Large intestine (tissue), 3 donors: Measurements from ENCODE around the gene TRA2B. TPM values are rescaled to one million over a fixed set of nuclear protein-coding genes. Genes with fewer than 3 reads are reported as not detected.

Experiments used
- DNase-seq, 2 donors: peaks; one replicate each; pipeline versions ENCODE4 v3.0.0 to v3.0.0-alpha.2; 2013
- H3K27ac ChIP-seq: one replicate; pipeline ENCODE4 v1.5.1; 2013; ENCODE audit warnings: low read length
- H3K27me3 ChIP-seq: 2 replicates; pipeline ENCODE4 v1.6.1; 2013; ENCODE audit warnings: low read length; ENCODE audit not compliant: control insufficient read depth, insufficient read depth
- H3K36me3 ChIP-seq: 2 replicates; pipeline ENCODE4 v1.6.1; 2013; ENCODE audit warnings: low read length; ENCODE audit not compliant: control insufficient read depth, insufficient read depth
- H3K4me1 ChIP-seq: one replicate; pipeline ENCODE4 v1.6.1; 2013; ENCODE audit warnings: low read length; ENCODE audit not compliant: control insufficient read depth, insufficient read depth
- H3K4me3 ChIP-seq: one replicate; pipeline ENCODE4 v1.5.1; 2013; ENCODE audit warnings: low read length
- H3K9me3 ChIP-seq: one replicate; pipeline ENCODE4 v1.6.1; 2013; ENCODE audit warnings: mild to moderate bottlenecking, low read depth, low read length, moderate library complexity; ENCODE audit not compliant: control insufficient read depth
- WGBS: methylation state at CpG from one replicate; pipeline ENCODE4 v1.1.5; 2013; ENCODE audit warnings: low lambda C conversion rate; ENCODE audit not compliant: insufficient coverage; 5-methylcytosine and 5-hydroxymethylcytosine counted together
- polyA plus RNA-seq: library from polyadenylated mRNA; unstranded; fragments of 120-200 nt; gene quantifications from one replicate; pipeline ENCODE4 v1.2.1, GENCODE V29; 2013

The TRA2B gene
- polyA plus RNA-seq, 1 donor, result 162 TPM

DNA sequence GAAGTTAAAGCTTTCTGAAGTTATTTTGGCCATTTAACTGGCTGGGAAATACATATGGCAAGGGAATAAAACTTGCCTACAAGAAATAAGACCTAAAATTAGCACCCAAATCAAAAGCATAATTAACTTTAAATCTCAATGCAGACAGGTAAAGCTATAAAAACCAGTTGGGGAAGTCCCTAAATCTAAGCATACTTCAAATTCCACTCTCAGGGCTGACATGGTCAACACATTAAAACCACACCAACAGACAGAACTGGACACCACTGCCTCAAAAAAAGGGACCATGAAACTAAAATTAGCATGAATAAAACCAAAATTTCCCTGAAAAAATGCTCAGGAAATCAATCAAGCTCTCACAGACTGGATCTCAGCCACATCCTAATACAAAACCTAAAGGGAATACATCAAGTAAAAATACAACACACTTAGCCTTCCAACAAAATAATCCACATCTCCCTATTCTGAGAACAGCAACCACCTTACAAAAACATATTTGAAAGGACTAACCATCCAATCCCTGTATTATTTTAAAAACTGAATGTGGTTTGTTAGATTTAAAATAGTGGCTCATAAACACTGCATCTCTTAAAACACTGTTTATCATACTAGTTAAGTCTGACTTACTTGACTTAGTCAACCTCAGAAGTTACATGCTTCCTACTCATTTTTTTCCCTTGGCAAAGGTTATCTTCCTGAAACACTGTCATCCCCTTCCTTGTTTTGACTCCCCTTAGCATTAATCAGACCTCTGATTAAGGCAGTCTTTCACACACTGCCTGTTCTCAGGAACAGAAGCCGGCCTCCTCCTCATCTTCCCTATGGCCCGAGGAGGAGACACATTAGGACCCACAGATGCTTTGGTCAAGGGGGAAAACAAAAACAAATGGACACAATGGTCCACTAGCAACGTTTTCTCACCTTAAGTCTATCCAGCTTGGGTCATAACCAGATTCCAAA, 8.3 kb downstream of the TRA2B start:
- Histone ChIP-seq H3K9me3 (no peaks in the 10 kb centered on the region), H3K4me3 (no peak overlapping the region), H3K27me3 (no peaks in the 10 kb centered on the region), H3K36me3 (peaks cover 31% of the 10 kb centered on the region), H3K27ac (no peak overlapping the region), H3K4me1 (peaks cover 51% of the 10 kb centered on the region)
- DNase-seq, result no peak
- no CpG with 5 or more reads among the region's 3 CpGs for WGBS

DNA sequence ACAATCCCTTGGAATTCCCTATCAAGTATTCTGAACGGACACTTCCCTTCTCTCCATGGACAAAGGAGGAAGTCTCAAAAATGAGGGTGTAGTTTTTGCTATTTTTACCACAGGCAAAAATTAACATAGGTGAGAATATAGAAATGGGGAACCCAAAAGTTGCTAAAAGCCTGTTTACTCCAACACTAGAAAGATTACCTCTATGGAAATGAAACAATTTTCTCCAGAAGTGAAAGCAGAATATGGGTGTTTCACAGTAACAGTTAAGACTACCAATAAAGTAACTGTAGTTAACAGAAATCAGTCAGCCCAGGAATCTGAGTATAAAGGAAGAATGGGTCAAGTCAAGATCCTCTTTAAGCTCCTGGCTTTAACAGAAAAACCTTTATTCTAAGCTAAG, 9.3 kb downstream of the TRA2B start:
- Histone ChIP-seq H3K36me3 (peaks cover 39% of the 10 kb centered on the region), H3K27ac (no peak overlapping the region), H3K4me3 (no peak overlapping the region), H3K9me3 (no peaks in the 10 kb centered on the region), H3K27me3 (no peaks in the 10 kb centered on the region), H3K4me1 (peaks cover 51% of the 10 kb centered on the region)
- WGBS, result 40% methylated on average over 1 of the region's 1 CpG
- DNase-seq, result peak in 1 of 2 donors; percentile 26

DNA sequence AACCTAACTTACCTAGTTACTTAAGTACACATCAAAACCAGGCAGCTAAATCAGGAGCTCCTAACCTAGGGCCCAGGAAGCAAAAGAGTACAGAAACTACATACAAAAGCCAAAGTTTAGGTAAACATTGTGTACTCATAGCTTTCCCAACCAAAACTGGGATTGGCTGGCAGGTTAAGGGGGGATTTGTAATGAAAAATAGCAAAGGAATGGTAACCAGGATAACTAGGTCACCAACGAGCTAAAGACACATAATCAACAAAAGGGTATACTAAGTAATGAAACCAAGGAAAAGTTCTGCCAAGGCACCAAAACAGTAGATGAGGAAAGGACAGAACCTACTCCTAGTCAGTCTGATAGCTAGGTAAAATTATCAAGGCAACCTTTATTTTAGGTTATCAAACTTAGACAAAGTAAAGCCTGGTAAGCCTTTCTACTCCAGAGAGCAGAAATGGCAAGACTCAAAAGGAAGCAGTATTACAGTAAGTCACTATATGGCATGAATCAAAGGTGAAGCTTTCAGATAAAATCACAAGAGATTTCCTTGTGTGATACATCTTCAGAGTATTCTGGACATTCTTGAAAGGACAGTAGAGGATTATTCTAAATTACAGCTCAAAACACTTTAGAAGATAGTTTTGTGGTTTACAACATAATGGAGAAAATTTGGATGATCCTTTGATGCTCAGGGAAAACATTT, 10.2 kb downstream of the TRA2B start:
- peaks cover 51% of the 10 kb centered on the region for H3K4me1 ChIP-seq
- no peaks in the 10 kb centered on the region for H3K27me3 ChIP-seq
- H3K9me3 ChIP-seq, result no peaks in the 10 kb centered on the region
- WGBS, result 0% methylated on average over 1 of the region's 1 CpG
- H3K36me3 ChIP-seq, result peaks cover 48% of the 10 kb centered on the region
- no peak overlapping the region for H3K4me3 ChIP-seq
- peak in 1 of 2 donors; percentile 18 for DNase-seq
- peak overlapping the region; percentile 47 for H3K27ac ChIP-seq

GRCh38 chr3:185926445-185926844, 11.4 kb downstream of the TRA2B start:
- peak overlapping the region; percentile 12 for H3K4me3 ChIP-seq
- DNase-seq, result peak; percentile 35 to 61
- H3K9me3 ChIP-seq, result no peaks in the 10 kb centered on the region
- no CpG with 5 or more reads among the region's 9 CpGs for WGBS
- peaks cover 51% of the 10 kb centered on the region for H3K4me1 ChIP-seq
- no peaks in the 10 kb centered on the region for H3K27me3 ChIP-seq
- H3K36me3 ChIP-seq, result peaks cover 60% of the 10 kb centered on the region
- peak overlapping the region; percentile 47 for H3K27ac ChIP-seq

- no peak for DNase-seq
- 80% methylated on average over 1 of the region's 14 CpGs for WGBS
- H3K36me3 ChIP-seq, result peaks cover 64% of the 10 kb centered on the region
- no peak overlapping the region for H3K4me3 ChIP-seq
- no peaks in the 10 kb centered on the region for H3K27me3 ChIP-seq
- no peaks in the 10 kb centered on the region for H3K9me3 ChIP-seq
- H3K4me1 ChIP-seq, result peaks cover 41% of the 10 kb centered on the region
- no peak overlapping the region for H3K27ac ChIP-seq
These were observed 12.5 kb downstream of the TRA2B start for GRCh38 chr3:185925353-185925752.

DNA sequence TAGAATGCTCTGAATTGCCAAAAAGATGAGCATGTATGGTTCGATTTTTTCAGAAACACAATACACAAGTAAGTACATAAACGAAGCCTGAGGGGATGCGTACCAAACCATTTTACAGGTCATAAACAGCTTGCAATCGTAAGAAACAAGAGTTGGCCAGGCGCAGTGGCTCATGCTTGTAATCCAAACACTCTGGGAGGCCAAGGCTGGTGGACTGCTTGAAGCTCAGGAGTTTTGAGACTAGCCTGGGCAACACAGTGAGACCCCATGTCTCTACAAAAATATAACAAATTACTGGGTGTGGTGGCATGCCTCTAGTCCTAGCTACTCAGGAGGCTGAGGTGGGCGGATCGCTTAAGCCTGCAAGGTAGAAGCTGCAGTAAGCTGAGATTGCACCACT, 13.4 kb downstream of the TRA2B start:
- 83% methylated on average over 1 of the region's 7 CpGs for WGBS
- Histone ChIP-seq H3K36me3 (peaks cover 66% of the 10 kb centered on the region), H3K4me3 (no peak overlapping the region), H3K27ac (no peak overlapping the region), H3K27me3 (no peaks in the 10 kb centered on the region), H3K4me1 (peaks cover 31% of the 10 kb centered on the region), H3K9me3 (no peaks in the 10 kb centered on the region)
- no peak for DNase-seq

DNA sequence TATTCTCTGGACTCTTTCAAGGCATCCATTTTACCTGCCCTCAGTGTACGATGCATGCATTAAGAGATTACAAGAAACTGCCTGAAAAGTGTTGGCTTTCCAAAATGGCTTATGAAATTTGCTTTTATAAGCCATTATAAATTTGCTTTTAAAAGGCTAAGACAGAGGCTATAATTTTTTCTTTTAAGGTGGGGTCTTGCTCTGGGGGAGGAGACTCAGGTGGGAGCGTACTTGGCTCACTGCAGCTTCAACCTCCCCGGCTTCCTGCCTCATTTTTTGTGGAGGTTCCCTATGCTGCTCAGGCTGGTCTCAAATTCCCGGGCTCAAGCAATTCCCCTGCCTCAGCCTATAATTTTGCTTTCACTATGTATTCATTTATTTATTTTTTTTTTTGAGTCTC, 17.6 kb downstream of the TRA2B start:
- Histone ChIP-seq H3K9me3 (no peaks in the 10 kb centered on the region), H3K27me3 (no peaks in the 10 kb centered on the region), H3K27ac (no peak overlapping the region), H3K4me3 (no peak overlapping the region), H3K4me1 (no peaks in the 10 kb centered on the region), H3K36me3 (peaks cover 90% of the 10 kb centered on the region)
- no peak for DNase-seq
- WGBS, result 79% methylated on average over 2 of the region's 4 CpGs

- no peak for DNase-seq
- H3K4me1 ChIP-seq, result no peaks in the 10 kb centered on the region
- no peaks in the 10 kb centered on the region for H3K9me3 ChIP-seq
- 90% methylated on average over 3 of the region's 5 CpGs for WGBS
- no peak overlapping the region for H3K27ac ChIP-seq
- H3K4me3 ChIP-seq, result no peak overlapping the region
- H3K36me3 ChIP-seq, result peaks cover 71% of the 10 kb centered on the region
- no peaks in the 10 kb centered on the region for H3K27me3 ChIP-seq
These were observed 21.6 kb downstream of the TRA2B start for GRCh38 chr3:185916042-185916833.

- H3K4me1 ChIP-seq, result no peaks in the 10 kb centered on the region
- no peaks in the 10 kb centered on the region for H3K9me3 ChIP-seq
- H3K4me3 ChIP-seq, result no peak overlapping the region
- no peaks in the 10 kb centered on the region for H3K27me3 ChIP-seq
- H3K27ac ChIP-seq, result no peak overlapping the region
- WGBS, result 76% methylated on average over 3 of the region's 4 CpGs
- DNase-seq, result no peak
- peaks cover 65% of the 10 kb centered on the region for H3K36me3 ChIP-seq
These were observed 22.2 kb downstream of the TRA2B start for GRCh38 chr3:185915642-185916041.
